HEK293T (cell line): ENCODE results near the gene NINJ2.

Source experiments
- ELF4 ChIP-seq: fragments of 450-650 bp; IDR thresholded peaks from 2 replicates; pipeline ENCODE4 v1.6.1; 2017; ENCODE audit warnings: antibody characterized with exemption
- FOXM1 ChIP-seq: fragments of 450-650 bp; IDR thresholded peaks from 2 replicates; pipeline ENCODE4 v1.6.1; 2017; ENCODE audit warnings: mild to moderate bottlenecking, borderline replicate concordance

DNA sequence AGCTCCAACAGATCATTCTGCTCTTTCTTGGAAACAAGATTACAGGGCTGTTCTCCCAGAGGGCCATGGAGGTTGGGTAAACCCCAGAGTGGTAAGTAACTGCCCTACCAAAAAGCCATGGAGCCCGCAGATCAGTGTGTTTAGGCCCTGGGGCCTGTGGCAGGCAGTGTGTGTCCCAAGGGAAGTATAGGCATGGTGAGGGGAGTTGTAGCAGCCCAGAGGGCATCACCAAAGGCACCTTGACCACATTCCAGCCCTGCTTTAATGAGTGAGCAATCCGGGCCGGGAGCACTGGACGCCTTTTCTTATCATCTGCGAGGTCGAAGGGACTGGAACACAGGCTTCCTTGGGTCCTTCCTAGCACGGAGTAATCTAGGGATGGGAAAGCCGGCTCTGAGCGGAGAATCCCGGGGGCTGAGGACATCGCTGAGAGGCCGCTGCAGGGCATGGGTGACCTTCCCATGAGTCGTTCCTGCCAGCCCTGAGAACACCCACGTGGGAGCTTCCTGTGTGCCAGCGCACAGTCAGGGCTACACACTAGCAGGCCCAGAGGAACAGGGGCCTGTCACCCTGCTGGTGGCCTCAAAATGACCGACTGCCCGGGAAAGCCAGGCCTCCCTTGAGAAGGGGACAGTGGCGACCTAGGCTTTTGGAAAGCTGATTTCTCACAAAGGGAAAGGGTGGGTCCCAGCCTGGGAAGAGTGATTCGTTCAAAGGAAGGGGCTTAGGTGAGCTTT, 91.3 kb downstream of the NINJ2 start:
- no peak for TF ChIP-seq FOXM1
- no peak for TF ChIP-seq ELF4
